Astrocyte of the cerebellum (primary cell): Measurements from ENCODE around the gene DENND5B.

Experiments used
- DNase-seq: peaks from one replicate; pipeline ENCODE4 v3.0.0-alpha.2; 2011; ENCODE audit warnings: low read depth
- H3K4me3 ChIP-seq: 2 replicates; pipeline ENCODE4 v1.5.1; 2011; ENCODE audit warnings: mild to moderate bottlenecking, low read depth, low read length, moderate library complexity
- CTCF ChIP-seq: IDR thresholded peaks from 2 replicates; pipeline ENCODE4 v1.5.1; 2012; ENCODE audit warnings: low read length, low read depth, moderate library complexity, mild to moderate bottlenecking; ENCODE audit errors: missing control alignments
- in situ Hi-C: cut with HindIII; loops from 2 replicates; pipeline ENCODE4 v1.10.0; 2017; ENCODE audit warnings: low sequenced_read_pairs

Gene DENND5B

DNA sequence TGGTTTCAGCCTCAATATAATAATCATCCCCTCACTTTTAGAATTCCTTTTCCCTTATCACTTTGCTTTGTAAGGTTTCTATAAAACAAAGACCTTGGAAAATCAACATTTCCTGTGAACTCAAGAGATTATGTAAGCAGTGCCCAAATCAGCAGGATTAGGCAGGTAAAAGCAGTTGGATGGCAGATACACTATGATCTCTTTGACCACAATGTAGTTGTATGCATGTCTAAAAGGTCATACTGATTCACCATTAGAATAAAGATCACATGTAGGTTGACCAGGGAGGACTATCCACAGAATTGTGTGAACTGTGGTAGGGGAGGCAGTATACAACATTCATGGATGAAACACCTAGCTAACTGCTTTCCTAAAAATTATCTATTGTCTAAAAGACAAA is 57.5 kb downstream of the DENND5B start:
- TF ChIP-seq CTCF = no peak
- DNase-seq = no peak
- no peak overlapping the region for H3K4me3 ChIP-seq
- in situ Hi-C loops = no loop called here

- TF ChIP-seq CTCF = no peak
- no peak for DNase-seq
- in situ Hi-C loops = no loop called here
- H3K4me3 ChIP-seq = no peak overlapping the region
These were observed 59.0 kb downstream of the DENND5B start for GRCh38 chr12:31531893-31532292.

DNA sequence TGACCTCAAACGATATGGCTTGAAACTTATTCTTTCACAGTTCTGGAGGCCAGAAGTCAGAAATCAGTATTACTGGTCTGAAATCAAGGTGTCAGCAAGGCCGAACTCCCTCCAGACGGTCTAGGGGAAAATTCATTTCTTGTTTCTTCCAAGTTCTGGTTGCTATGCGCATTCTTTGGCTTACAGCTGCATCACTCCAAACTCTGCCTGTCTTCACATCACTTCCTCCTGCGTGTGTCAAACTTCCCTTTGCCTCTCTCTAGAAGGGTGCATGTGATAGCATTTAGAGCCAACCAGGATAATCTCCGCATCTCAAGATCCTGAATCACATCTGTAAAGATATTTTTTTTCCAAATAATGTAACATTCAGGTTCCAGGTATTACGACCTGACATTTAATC is 62.8 kb downstream of the DENND5B start:
- TF ChIP-seq CTCF = no peak
- DNase-seq = no peak
- H3K4me3 ChIP-seq = no peak overlapping the region
- in situ Hi-C loops = no loop called here

GRCh38 chr12:31527083-31527482 is 63.9 kb downstream of the DENND5B start:
- no peak for DNase-seq
- no peak for TF ChIP-seq CTCF
- no peak overlapping the region for H3K4me3 ChIP-seq
- in situ Hi-C loops = no loop called here

- in situ Hi-C loops = no loop called here
- TF ChIP-seq CTCF = no peak
- H3K4me3 ChIP-seq = no peak overlapping the region
- no peak for DNase-seq
These were observed 64.8 kb downstream of the DENND5B start for GRCh38 chr12:31526158-31526546.

GRCh38 chr12:31525496-31526157 is 65.3 kb downstream of the DENND5B start:
- no peak overlapping the region for H3K4me3 ChIP-seq
- DNase-seq = no peak
- no peak for TF ChIP-seq CTCF
- in situ Hi-C loops = no loop called here
